ENCODE data around the gene C10orf67.
"Not testable (repeated sequence)": the region's sequence is repeated elsewhere in the genome, so short reads cannot be mapped to it uniquely, and the experiment has no call there.

GRCh38 chr10:23390408-23390807 is 45.8 kb upstream of the C10orf67 start:
- TF ChIP-seq ZFP30 (CRISPR knock-in tag; IDR thresholded peaks at IDR 0.05); TCF4 (CRISPR knock-in tag; IDR thresholded peaks at IDR 0.05; ENCODE audit: borderline replicate concordance); ARNTL (CRISPR knock-in tag; IDR thresholded peaks at IDR 0.05; ENCODE audit: borderline replicate concordance, low read depth); CREB5 (CRISPR knock-in tag; IDR thresholded peaks at IDR 0.05; ENCODE audit: low read depth); PATZ1 (CRISPR knock-in tag; IDR thresholded peaks at IDR 0.05; ENCODE audit: borderline replicate concordance): not testable (repeated sequence)
